Ovary (tissue), 9 donors: ENCODE data around the gene PHLPP2. TPM values are rescaled to one million over a fixed set of nuclear protein-coding genes. Genes with fewer than 3 reads are reported as not detected.

Source experiments
- DNase-seq, 5 donors: peaks; one replicate each; pipeline ENCODE4 v3.0.0-alpha.2; 2019 to 2020
- H3K27ac ChIP-seq, 2 donors: fragments of 200-600 bp; one replicate each; pipeline versions ENCODE4 v1.5.1 to v1.8.0; 2019 to 2022
- H3K27me3 ChIP-seq: fragments of 200-600 bp; one replicate; pipeline ENCODE4 v1.8.0; 2022
- H3K36me3 ChIP-seq: fragments of 200-600 bp; sonication (generic); one replicate; pipeline ENCODE4 v1.5.1; 2019
- H3K4me1 ChIP-seq: one replicate; pipeline ENCODE4 v1.8.1; 2013; ENCODE audit warnings: mild to moderate bottlenecking, moderate library complexity; ENCODE audit not compliant: insufficient read depth
- H3K4me3 ChIP-seq: fragments of 200-600 bp; sonication (generic); one replicate; pipeline ENCODE4 v1.5.1; 2017
- H3K9me3 ChIP-seq, 2 donors: fragments of 200-600 bp in 1 of 2; sonication (generic) in 1 of 2; one replicate each; pipeline versions ENCODE4 v1.5.1 to v1.8.1; 2013 to 2019; ENCODE audit warnings: mild to moderate bottlenecking in 1 of 2, moderate library complexity in 1 of 2
- CTCF ChIP-seq, 3 donors: fragments of 450-650 bp in 2 of 3; fragments of 200-600 bp in 1 of 3; IDR thresholded peaks; one replicate each; pipeline versions ENCODE4 v1.5.1 to v1.8.0; 2016 to 2022; ENCODE audit warnings: antibody characterized with exemption in 3 of 3, mild to moderate bottlenecking in 1 of 3
- EP300 ChIP-seq: sonication (generic); formaldehyde crosslinking; IDR thresholded peaks from one replicate; pipeline ENCODE4 v1.6.1; 2017; ENCODE audit warnings: antibody characterized with exemption
- POLR2A ChIP-seq: fragments of 450-650 bp; IDR thresholded peaks from one replicate; pipeline ENCODE4 v1.6.1; 2017; ENCODE audit warnings: antibody characterized with exemption, mild to moderate bottlenecking, moderate library complexity
- WGBS, 3 donors: extraction: QIAGEN DNeasy Blood & Tissue Kit in 1 of 3; methylation state at CpG; one replicate each; pipeline versions ENCODE4 v1.1.5 to v1.1.7; 2013 to 2017; 5-methylcytosine and 5-hydroxymethylcytosine counted together
- intact Hi-C, 4 donors: fragments of 100-400 bp; cut with DNase I; formaldehyde crosslinking; loops; one replicate each; pipeline versions ENCODE4 v1.11.0 to v1.15.1; 2022 to 2023
- polyA plus RNA-seq, 2 donors: library from polyadenylated mRNA; stranded (reverse); fragments of 200-250 nt in 1 of 2; fragments of 350-450 nt in 1 of 2; fragmentation: Illumina TruSeq in 1 of 2; extraction: RNeasy Lipid Tissue Mini Kit (QIAGEN cat#74804) in 1 of 2; gene quantifications; one replicate each; pipeline ENCODE4 v1.2.3, GENCODE V29; 2013 to 2014
- total RNA-seq, 7 donors: library from RNA; depleted of rRNA in 2 of 7; stranded (reverse); fragments of >200 nt in 2 of 7; fragmentation: NEBNext Ultra II Directional in 3 of 7; extraction: Animal tissue kit (Norgen Biotek cat#: 25700) in 3 of 7; gene quantifications; one replicate each; pipeline versions ENCODE4 v1.1.0 to v1.2.4, GENCODE V29; 2016 to 2023
- donor health status: DM: no; HTN: no; CAD: no; lungs with moderate emphysema.
- donor health status: DM: no; HTN: no; CAD: no.
- donor health status: Bipolar disorder and iron deficiency.
- donor health status: DM: yes; HTN: yes; CAD: no.
- donor health status: DM: no; HTN: no; CAD: no.
- donor health status: DM: yes; HTN: yes; CAD: no.

PHLPP2 gene
- total and polyA plus RNA-seq, 9 donors = 3.5 to 19.0 (median 11.0) TPM

- DNase-seq = no peak
- peaks cover 0 to 4% of the 10 kb centered on the region in 2 donors for H3K9me3 ChIP-seq
- intact Hi-C loops = no loop called here
- H3K36me3 ChIP-seq = no peaks in the 10 kb centered on the region
- no peak overlapping the region for H3K4me3 ChIP-seq
- no peak overlapping the region for H3K27ac ChIP-seq
- 65 to 75% (median 66%) methylated on average over 2 of the region's 2 CpGs for WGBS, 3 donors
- no peak for TF ChIP-seq POLR2A
- TF ChIP-seq EP300 = no peak
- TF ChIP-seq CTCF (IDR thresholded peaks at IDR 0.05) = no peak
- peaks cover 1% of the 10 kb centered on the region for H3K4me1 ChIP-seq
- no peaks in the 10 kb centered on the region for H3K27me3 ChIP-seq
Observed at GRCh38 chr16:71635632-71636031, 88.9 kb downstream of the PHLPP2 start.

GRCh38 chr16:71631776-71632175 lies 92.7 kb downstream of the PHLPP2 start:
- intact Hi-C loops = no loop called here
- 74 to 79% (median 74%) methylated on average over 4 of the region's 4 CpGs for WGBS, 3 donors

GRCh38 chr16:71630808-71631207 lies 93.7 kb downstream of the PHLPP2 start:
- no peak for TF ChIP-seq CTCF (IDR thresholded peaks at IDR 0.05)
- 90 to 93% (median 91%) methylated on average over 4 of the region's 4 CpGs for WGBS, 3 donors
- no peak for DNase-seq
- Histone ChIP-seq H3K9me3 (no peaks in the 10 kb centered on the region), H3K4me1 (peaks cover 8% of the 10 kb centered on the region), H3K27me3 (no peaks in the 10 kb centered on the region), H3K27ac (no peak overlapping the region), H3K36me3 (no peaks in the 10 kb centered on the region), H3K4me3 (no peak overlapping the region)
- intact Hi-C loops = no loop called here

More at GRCh38 chr16:71631776-71632175, 92.7 kb downstream of the PHLPP2 start:
- no peaks in the 10 kb centered on the region for H3K9me3 ChIP-seq
- H3K4me1 ChIP-seq = peaks cover 8% of the 10 kb centered on the region
- no peaks in the 10 kb centered on the region for H3K27me3 ChIP-seq
- no peak for DNase-seq
- TF ChIP-seq EP300 = no peak
- no peak for TF ChIP-seq POLR2A
- TF ChIP-seq CTCF (IDR thresholded peaks at IDR 0.05) = no peak
- H3K36me3 ChIP-seq = no peaks in the 10 kb centered on the region
- no peak overlapping the region for H3K4me3 ChIP-seq
- H3K27ac ChIP-seq = no peak overlapping the region

- TF ChIP-seq POLR2A (no peak), EP300 (no peak), CTCF (IDR thresholded peaks at IDR 0.05) (no peak)
- H3K4me3 ChIP-seq = no peak overlapping the region
- no peak overlapping the region for H3K27ac ChIP-seq
- WGBS, 3 donors = 74 to 78% (median 75%) methylated on average over 11 of the region's 11 CpGs
- no peak for DNase-seq
- H3K9me3 ChIP-seq = no peaks in the 10 kb centered on the region
- H3K4me1 ChIP-seq = peaks cover 8% of the 10 kb centered on the region
- intact Hi-C loops = no loop called here
- no peaks in the 10 kb centered on the region for H3K27me3 ChIP-seq
- H3K36me3 ChIP-seq = no peaks in the 10 kb centered on the region
Observed at GRCh38 chr16:71629278-71630016, 95.1 kb downstream of the PHLPP2 start.
